Mucosa of stomach (tissue), 1 donor: Measurements from ENCODE around the gene ANKFN1.

Experiments used
- H3K27me3 ChIP-seq: one replicate; pipeline ENCODE4 v1.7.0; 2013; ENCODE audit warnings: mild to moderate bottlenecking, low read length; ENCODE audit not compliant: control insufficient read depth, insufficient read depth
- H3K36me3 ChIP-seq: one replicate; pipeline ENCODE4 v1.7.0; 2013; ENCODE audit warnings: low read length; ENCODE audit not compliant: control insufficient read depth, insufficient read depth
- H3K4me1 ChIP-seq: one replicate; pipeline ENCODE4 v1.7.0; 2013; ENCODE audit warnings: mild to moderate bottlenecking, low read length; ENCODE audit not compliant: control insufficient read depth, insufficient read depth
- H3K4me3 ChIP-seq: one replicate; pipeline ENCODE4 v1.7.0; 2013; ENCODE audit warnings: low read length
- H3K9ac ChIP-seq: one replicate; pipeline ENCODE4 v1.7.0; 2013; ENCODE audit warnings: mild to moderate bottlenecking, low read length, moderate library complexity
- H3K9me3 ChIP-seq: one replicate; pipeline ENCODE4 v1.7.0; 2013; ENCODE audit warnings: mild to moderate bottlenecking, low read length, moderate library complexity; ENCODE audit not compliant: control insufficient read depth
- donor health status: Pancreatic carcinoma.

ANKFN1 gene

GRCh38 chr17:56152874-56153602 is at the start of gene ANKFN1:
TSS of gene ANKFN1 (plus strand) at chr17:56153475. CDS start at chr17:56212668, 59,193 bp downstream.
- no peak within 1 kb of the TSS for H3K4me3 ChIP-seq
- no peak within 1 kb of the TSS for H3K9ac ChIP-seq

GRCh38 chr17:56108811-56109284 is 44.4 kb upstream of the ANKFN1 start:
- Histone ChIP-seq H3K36me3 (no peaks in the 10 kb centered on the region), H3K4me1 (peaks cover 56% of the 10 kb centered on the region), H3K9ac (peak overlapping the region; percentile 14), H3K27me3 (no peaks in the 10 kb centered on the region), H3K4me3 (no peak overlapping the region), H3K9me3 (no peaks in the 10 kb centered on the region)

More at GRCh38 chr17:56152874-56153602, at the start of gene ANKFN1:
- H3K9me3 ChIP-seq, result no peaks in the 10 kb centered on the region
- H3K27me3 ChIP-seq, result no peaks in the 10 kb centered on the region
- no peaks in the 10 kb centered on the region for H3K36me3 ChIP-seq
- H3K4me1 ChIP-seq, result no peaks in the 10 kb centered on the region

GRCh38 chr17:56109836-56110235 is 43.4 kb upstream of the ANKFN1 start:
- Histone ChIP-seq H3K27me3 (no peaks in the 10 kb centered on the region), H3K36me3 (no peaks in the 10 kb centered on the region)

GRCh38 chr17:56110463-56111135 is 42.7 kb upstream of the ANKFN1 start:
- Histone ChIP-seq H3K27me3 (no peaks in the 10 kb centered on the region), H3K4me3 (peak overlapping the region; percentile 7), H3K9ac (peak overlapping the region; percentile 58), H3K36me3 (no peaks in the 10 kb centered on the region), H3K4me1 (peaks cover 53% of the 10 kb centered on the region), H3K9me3 (no peaks in the 10 kb centered on the region)

More at GRCh38 chr17:56109836-56110235, 43.4 kb upstream of the ANKFN1 start:
- Histone ChIP-seq H3K4me1 (peaks cover 53% of the 10 kb centered on the region), H3K9me3 (no peaks in the 10 kb centered on the region), H3K4me3 (no peak overlapping the region), H3K9ac (peak overlapping the region; percentile 14)

GRCh38 chr17:56111706-56112485 is 41.4 kb upstream of the ANKFN1 start:
- H3K4me1 ChIP-seq, result peaks cover 53% of the 10 kb centered on the region
- H3K9me3 ChIP-seq, result no peaks in the 10 kb centered on the region
- H3K4me3 ChIP-seq, result no peak overlapping the region
- H3K9ac ChIP-seq, result no peak overlapping the region
- no peaks in the 10 kb centered on the region for H3K36me3 ChIP-seq
- no peaks in the 10 kb centered on the region for H3K27me3 ChIP-seq

- H3K36me3 ChIP-seq, result no peaks in the 10 kb centered on the region
- no peak overlapping the region for H3K9ac ChIP-seq
- H3K27me3 ChIP-seq, result no peaks in the 10 kb centered on the region
- no peak overlapping the region for H3K4me3 ChIP-seq
- H3K4me1 ChIP-seq, result peaks cover 48% of the 10 kb centered on the region
- no peaks in the 10 kb centered on the region for H3K9me3 ChIP-seq
Measured at GRCh38 chr17:56113486-56113885, 39.8 kb upstream of the ANKFN1 start.

- Histone ChIP-seq H3K27me3 (no peaks in the 10 kb centered on the region), H3K4me1 (peaks cover 39% of the 10 kb centered on the region), H3K36me3 (no peaks in the 10 kb centered on the region), H3K9ac (no peak overlapping the region), H3K4me3 (no peak overlapping the region), H3K9me3 (no peaks in the 10 kb centered on the region)
Measured at GRCh38 chr17:56114469-56114868, 38.8 kb upstream of the ANKFN1 start.

- Histone ChIP-seq H3K36me3 (no peaks in the 10 kb centered on the region), H3K9me3 (no peaks in the 10 kb centered on the region), H3K9ac (no peak overlapping the region), H3K27me3 (no peaks in the 10 kb centered on the region), H3K4me1 (peaks cover 26% of the 10 kb centered on the region), H3K4me3 (no peak overlapping the region)
Measured at GRCh38 chr17:56119191-56119590, 34.1 kb upstream of the ANKFN1 start.

- no peak overlapping the region for H3K4me3 ChIP-seq
- H3K9ac ChIP-seq, result no peak overlapping the region
- no peaks in the 10 kb centered on the region for H3K36me3 ChIP-seq
- H3K27me3 ChIP-seq, result no peaks in the 10 kb centered on the region
- no peaks in the 10 kb centered on the region for H3K9me3 ChIP-seq
- peaks cover 25% of the 10 kb centered on the region for H3K4me1 ChIP-seq
Measured at GRCh38 chr17:56119936-56120335, 33.3 kb upstream of the ANKFN1 start.

- no peaks in the 10 kb centered on the region for H3K36me3 ChIP-seq
- H3K4me1 ChIP-seq, result peaks cover 25% of the 10 kb centered on the region
- H3K9ac ChIP-seq, result no peak overlapping the region
- no peak overlapping the region for H3K4me3 ChIP-seq
- H3K9me3 ChIP-seq, result no peaks in the 10 kb centered on the region
- H3K27me3 ChIP-seq, result no peaks in the 10 kb centered on the region
Measured at GRCh38 chr17:56121191-56122051, 31.9 kb upstream of the ANKFN1 start.
